ENCODE results near the gene NUDT13. TPM values are rescaled to one million over a fixed set of nuclear protein-coding genes. Genes with fewer than 3 reads are reported as not detected.
"Not testable (repeated sequence)": the region's sequence is repeated elsewhere in the genome, so short reads cannot be mapped to it uniquely, and the experiment has no call there.

The NUDT13 gene
- total RNA-seq, 1 donor, result 1.8 TPM

DNA sequence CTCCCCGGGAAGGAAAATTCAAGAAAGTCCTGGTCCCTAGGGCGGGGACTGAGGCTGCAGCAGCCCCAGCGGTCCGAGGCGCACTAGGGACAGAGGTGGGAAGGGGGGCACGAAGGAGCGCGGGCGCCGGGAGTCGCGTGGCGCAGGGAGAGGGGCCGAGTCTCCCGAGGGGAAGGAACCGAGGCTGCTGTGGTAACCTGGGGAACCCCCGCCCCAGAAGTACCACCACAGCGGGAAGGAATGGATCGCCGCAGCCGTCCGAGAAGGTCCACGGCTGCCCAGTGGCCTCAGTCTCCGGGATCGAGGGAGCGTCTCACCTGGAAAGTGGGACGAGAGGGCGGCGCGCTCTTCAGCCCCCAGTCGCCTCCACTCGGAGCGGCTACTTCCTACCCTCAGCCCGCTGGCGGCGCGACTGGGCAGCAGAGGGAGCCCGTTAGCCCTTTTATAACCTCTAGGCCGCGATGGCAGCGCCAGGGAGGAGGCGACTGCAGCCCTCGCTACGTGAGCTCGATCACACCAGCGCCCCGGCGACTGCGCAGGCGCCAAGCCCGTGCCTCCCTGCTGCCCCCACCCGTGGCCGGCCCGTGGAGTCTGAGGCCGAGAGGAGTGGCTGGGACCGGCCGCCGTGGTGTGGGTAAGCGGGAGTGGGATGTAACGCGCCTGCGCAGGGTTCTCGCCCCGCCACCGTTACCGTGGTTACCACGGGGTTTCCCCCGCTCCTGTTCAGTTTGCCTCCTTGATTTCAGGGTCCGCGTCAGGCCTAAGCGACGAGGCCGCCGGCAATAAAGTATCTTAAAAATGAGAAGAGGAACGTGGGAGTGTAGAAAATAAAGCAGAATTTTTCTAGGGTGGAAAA is 13.6 kb upstream of the NUDT13 start, which contains the start of gene P4HA1:
Gene P4HA1 (minus strand): TSS at position 418 of the 856 bp plus-strand sequence. CDS start 21,983 bp downstream, outside the sequence.
- TF ChIP-seq, protein P1, sequence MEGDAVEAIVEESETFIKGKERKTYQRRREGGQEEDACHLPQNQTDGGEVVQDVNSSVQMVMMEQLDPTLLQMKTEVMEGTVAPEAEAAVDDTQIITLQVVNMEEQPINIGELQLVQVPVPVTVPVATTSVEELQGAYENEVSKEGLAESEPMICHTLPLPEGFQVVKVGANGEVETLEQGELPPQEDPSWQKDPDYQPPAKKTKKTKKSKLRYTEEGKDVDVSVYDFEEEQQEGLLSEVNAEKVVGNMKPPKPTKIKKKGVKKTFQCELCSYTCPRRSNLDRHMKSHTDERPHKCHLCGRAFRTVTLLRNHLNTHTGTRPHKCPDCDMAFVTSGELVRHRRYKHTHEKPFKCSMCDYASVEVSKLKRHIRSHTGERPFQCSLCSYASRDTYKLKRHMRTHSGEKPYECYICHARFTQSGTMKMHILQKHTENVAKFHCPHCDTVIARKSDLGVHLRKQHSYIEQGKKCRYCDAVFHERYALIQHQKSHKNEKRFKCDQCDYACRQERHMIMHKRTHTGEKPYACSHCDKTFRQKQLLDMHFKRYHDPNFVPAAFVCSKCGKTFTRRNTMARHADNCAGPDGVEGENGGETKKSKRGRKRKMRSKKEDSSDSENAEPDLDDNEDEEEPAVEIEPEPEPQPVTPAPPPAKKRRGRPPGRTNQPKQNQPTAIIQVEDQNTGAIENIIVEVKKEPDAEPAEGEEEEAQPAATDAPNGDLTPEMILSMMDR (IDR thresholded peaks at IDR 0.05; ENCODE audit: insufficient read depth, low read length), result peak; percentile 63

DNA sequence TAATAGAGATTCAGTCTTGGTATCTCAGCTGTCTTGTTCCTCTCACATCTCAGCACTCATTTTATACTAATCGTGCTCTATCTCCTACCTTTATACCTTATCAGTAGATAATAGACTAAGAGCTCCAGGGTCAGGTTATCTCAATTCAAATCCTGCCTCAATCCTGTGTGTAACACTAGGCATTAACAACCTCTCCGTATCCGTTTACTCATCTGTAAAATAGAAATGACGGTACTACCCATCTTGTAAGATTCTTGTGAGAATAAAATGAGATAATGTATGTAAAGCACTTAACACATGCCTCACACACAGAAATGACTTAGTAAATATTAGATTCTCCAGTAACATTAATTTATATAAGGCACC is 13.0 kb upstream of the NUDT13 start:
- H3K4me3 ChIP-seq (ENCODE audit: low read depth, low read length), result peak overlapping the region; percentile 47
- TF ChIP-seq, protein P1 (IDR thresholded peaks at IDR 0.05; ENCODE audit: insufficient read depth, low read length), result no peak
- no peak for DNase-seq (ENCODE audit: low read depth)

More for the DNA sequence above, 13.6 kb upstream of the NUDT13 start, which contains the start of gene P4HA1:
- DNase-seq (ENCODE audit: low read depth), result peak; percentile 97
- peak within 1 kb of the TSS; percentile 91 for H3K4me3 ChIP-seq (ENCODE audit: low read depth, low read length)

DNA sequence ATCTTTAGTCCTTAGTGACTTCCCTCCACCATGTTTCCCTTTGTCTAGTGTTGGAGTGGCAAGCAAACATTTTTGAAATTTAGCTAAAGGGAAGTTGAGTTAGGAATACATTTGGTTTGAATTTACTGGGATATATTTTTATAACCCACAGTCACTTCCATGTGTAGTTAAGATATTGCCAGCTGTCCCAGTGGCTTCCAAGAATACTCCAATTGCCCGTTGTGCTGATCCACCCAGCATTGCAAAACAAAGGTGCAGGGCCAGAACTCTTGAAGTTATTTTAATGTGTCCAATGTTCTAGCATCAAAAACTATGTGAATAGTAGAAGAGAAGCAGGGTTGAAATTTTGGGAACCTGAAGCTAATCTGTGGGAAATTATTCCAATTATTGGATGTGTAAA is 11.1 kb upstream of the NUDT13 start:
- H3K4me3 ChIP-seq (ENCODE audit: low read depth, low read length), result no peak overlapping the region
- DNase-seq (ENCODE audit: low read depth), result peak; percentile 20
- TF ChIP-seq, protein P1 (IDR thresholded peaks at IDR 0.05; ENCODE audit: insufficient read depth, low read length), result no peak

DNA sequence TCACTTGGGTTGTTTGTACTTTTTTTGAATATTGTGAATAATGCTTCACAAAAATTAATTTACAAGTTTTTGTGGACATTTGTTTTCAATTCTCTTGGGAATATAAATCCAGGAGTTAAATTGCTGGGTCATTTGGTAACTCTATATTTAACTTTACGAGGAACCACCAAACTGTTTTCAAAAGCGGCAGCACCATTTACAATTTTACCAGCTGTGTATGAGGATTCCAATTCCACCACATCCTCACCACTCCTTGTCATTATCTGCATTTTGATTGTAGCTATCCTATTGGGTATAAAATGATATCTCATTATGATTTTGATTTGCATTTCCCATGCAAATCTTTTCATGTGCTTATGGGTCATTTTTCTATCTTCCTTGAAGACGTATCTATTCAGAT is 4.0 kb upstream of the NUDT13 start:
- TF ChIP-seq, protein P1 (IDR thresholded peaks at IDR 0.05; ENCODE audit: insufficient read depth, low read length), result no peak
- H3K4me3 ChIP-seq (ENCODE audit: low read depth, low read length), result no peak overlapping the region
- no peak for DNase-seq (ENCODE audit: low read depth)

DNA sequence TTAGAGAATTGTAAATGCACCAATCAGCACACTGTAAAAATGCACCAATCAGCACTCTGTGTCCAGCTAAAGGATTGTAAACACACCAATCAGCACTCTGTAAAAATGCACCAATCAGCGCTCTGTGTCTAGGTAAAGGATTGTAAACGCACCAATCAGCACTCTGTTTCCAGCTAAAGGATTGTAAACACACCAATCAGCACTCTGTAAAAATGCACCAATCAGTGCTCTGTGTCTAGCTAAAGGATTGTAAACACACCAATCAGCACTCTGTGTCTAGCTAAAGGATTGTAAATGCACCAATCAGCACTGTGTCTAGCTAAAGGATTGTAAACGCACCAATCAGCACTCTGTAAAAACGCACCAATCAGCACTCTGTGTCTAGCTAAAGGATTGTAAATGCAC is 1.0 kb upstream of the NUDT13 start:
- H3K4me3 ChIP-seq (ENCODE audit: low read depth, low read length); DNase-seq (ENCODE audit: low read depth): not testable (repeated sequence)

DNA sequence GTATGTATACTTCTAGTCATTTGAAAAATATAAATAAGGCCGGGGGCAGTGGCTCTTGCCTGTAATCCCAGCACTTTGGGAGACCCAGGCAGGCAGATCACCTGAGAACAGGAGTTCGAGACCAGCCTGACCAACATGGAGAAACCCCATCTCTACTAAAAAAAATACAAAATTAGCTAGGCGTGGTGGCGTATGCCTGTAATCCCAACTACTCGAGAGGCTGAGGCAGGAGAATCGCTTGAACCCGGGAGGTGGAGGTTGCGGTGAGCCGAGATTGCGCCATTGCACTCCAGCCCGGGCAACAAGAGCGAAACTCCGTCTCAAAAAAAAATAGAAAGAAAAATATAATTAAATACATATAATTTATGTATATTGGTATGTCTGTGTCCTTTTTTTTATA is 1.8 kb downstream of the NUDT13 start:
- DNase-seq (ENCODE audit: low read depth), result not testable (repeated sequence)

DNA sequence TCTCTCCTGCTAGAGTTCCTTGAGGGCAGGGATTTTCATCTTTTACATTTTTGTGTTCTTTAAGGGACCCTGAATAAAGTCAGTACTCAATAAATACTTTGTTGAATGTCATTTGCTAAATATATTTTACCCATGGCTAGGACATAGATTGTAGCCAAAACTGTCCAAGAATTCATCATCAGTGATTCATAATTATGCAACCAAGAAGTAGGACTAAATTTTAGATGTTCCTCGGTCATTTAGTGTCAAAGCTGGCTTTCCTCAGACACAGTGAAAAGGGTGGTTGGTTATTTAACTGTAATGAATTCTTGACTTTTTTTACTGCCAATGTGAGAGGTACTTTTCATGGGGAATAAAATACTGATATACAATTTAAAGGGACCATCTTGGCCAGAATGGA is 3.3 kb downstream of the NUDT13 start:
- DNase-seq (ENCODE audit: low read depth), result peak; percentile 58

More for the DNA sequence above, 1.8 kb downstream of the NUDT13 start:
- not testable (repeated sequence) for H3K4me3 ChIP-seq (ENCODE audit: low read depth, low read length)

More for the DNA sequence above, 3.3 kb downstream of the NUDT13 start:
- TF ChIP-seq, protein P1 (IDR thresholded peaks at IDR 0.05; ENCODE audit: insufficient read depth, low read length), result no peak
- no peak overlapping the region for H3K4me3 ChIP-seq (ENCODE audit: low read depth, low read length)

Data from fibroblast of the aortic adventitia (primary cell).